Fibroblast of upper back skin (primary cell): Measurements from ENCODE around the gene PCGF5.
"Not testable (repeated sequence)": the region's sequence is repeated elsewhere in the genome, so short reads cannot be mapped to it uniquely, and the experiment has no call there.

Experiments
- DNase-seq: peaks from one replicate; pipeline ENCODE4 v3.0.0-alpha.2; 2013

PCGF5 gene

GRCh38 chr10:91220194-91220953 is at the start of gene PCGF5:
Gene PCGF5 (plus strand): TSS chr10:91220663. CDS start chr10:91222872, 2,209 bp downstream.
- DNase-seq: peak; percentile 79

DNA sequence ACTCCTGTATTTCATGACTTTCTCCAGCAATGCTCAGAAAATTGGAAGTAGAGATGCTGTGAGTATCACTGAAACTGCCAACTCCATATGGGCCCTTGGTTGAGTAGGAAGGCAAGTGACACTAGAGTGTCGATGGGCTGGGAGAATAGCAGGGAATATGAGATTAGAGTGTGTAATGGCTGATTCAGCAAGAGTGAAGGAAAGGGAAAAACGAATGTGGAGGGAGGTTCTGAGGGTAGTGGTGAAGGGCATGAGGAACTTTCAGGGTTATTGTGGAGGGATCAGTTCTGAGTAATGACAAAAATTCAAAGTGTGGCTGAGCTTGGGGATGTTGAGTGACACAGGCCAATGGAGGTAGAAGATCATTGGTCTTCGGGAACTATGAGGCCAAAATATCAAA is 49.0 kb upstream of the PCGF5 start:
- DNase-seq: no peak

- DNase-seq: no peak
Observed at GRCh38 chr10:91172348-91172747, 48.1 kb upstream of the PCGF5 start.

GRCh38 chr10:91185239-91185875 is 35.1 kb upstream of the PCGF5 start:
- peak; percentile 77 for DNase-seq

- DNase-seq: no peak
Observed at GRCh38 chr10:91187156-91187555, 33.3 kb upstream of the PCGF5 start.

GRCh38 chr10:91188010-91188409 is 32.5 kb upstream of the PCGF5 start:
- DNase-seq: not testable (repeated sequence)

DNA sequence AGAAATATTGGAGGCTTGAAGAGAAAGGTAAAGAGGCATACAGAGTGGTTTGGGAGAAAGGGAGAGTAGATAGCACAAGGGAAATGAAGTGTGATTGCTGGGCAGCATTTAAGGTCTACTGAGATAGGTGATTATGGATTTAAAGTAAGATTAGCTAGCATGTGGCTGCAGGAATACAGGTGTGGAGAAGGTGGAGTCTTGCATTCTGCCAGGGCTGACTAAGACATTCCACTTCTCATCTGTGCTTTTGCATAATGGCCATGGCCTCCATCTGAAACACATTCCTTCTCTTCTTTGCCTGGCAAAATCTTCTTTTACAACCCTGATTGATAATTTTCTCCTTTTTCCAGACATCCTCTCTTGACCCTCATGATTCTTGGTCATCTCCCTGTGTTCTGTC is 31.6 kb upstream of the PCGF5 start:
- no peak for DNase-seq

- peak; percentile 80 for DNase-seq
Observed at GRCh38 chr10:91190388-91190870, 30.0 kb upstream of the PCGF5 start.

DNA sequence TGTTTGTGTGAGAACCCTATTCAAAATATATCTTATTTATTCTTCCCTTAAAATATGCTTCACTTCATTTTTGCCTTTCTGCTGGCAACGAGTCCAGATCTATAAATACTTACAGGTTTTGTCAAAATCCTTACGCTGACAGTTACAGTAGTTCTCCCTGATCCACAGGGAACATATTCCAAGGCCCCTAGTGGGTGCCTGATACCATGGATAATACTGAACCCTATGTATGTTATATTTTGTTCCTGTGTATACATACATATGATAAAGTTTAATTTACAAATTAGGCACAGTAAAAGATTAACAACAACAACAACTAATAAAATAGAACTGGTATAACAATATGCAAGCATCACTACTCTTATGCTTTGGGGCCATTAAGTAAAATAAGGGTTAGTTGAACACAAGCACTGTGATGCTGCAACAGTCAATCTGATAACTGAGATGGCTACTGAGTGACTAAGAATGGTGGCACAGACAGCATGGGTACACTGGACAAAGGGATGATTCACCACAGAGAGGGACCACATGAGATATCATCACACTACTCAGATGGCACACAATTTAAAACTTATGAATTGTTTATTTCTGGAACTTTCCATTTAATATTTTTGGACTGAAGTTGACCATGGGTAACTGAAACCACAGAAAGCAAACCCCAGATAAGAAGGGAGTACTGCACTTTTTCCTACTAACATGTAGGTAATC is 29.4 kb upstream of the PCGF5 start:
- peak; percentile 14 for DNase-seq

DNA sequence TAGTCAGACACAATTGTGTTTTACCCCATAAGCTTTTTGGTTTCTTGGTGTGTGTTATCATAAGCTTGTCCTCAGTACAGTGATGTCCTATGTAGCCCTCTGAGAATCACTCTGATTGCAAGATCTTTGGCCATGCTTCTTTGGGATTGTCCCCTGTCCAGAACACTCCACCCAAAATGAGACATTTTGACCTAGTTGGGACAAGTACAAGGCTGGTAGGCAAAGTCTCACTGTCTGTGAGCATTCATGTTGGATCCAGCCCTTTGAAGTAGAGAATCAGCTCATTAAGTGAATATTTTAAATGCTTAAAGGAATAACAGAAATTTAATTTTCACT is 28.9 kb upstream of the PCGF5 start:
- DNase-seq: no peak

DNA sequence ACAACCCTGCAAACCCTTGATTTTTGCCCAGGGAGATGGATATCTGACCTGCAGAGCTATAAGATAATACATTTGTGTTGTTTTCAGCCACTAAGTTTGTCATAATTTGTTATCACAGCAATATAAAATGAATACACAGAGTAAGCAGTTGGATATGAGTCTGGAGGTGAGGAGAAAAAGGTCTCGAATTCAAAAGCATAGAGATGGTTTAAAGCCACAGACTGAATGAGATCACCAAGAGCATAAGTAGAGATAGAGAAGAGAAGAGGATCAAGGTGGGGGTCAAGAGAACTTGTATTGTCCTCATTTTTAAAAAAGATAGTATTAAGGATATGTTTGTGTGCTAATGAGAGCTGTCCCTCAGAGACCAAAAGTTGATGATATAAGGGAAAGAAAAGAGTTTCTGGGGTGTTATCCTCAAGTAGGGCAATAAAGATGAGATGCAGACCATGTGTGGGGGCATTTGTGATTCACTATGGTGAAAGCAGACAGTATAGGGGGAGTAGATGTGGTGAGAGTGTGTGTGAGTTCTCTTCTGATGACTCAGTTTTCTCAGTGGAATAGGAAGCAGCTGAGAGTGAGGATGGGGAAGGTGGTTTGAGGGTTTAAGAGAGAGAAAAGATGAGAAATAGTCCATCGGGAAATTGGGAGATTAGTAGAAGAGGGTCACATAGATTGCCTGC is 25.8 kb upstream of the PCGF5 start:
- peak; percentile 88 for DNase-seq

GRCh38 chr10:91196268-91197048 is 24.0 kb upstream of the PCGF5 start:
- DNase-seq: no peak

- peak; percentile 52 for DNase-seq
Observed at GRCh38 chr10:91197127-91197526, 23.3 kb upstream of the PCGF5 start.

DNA sequence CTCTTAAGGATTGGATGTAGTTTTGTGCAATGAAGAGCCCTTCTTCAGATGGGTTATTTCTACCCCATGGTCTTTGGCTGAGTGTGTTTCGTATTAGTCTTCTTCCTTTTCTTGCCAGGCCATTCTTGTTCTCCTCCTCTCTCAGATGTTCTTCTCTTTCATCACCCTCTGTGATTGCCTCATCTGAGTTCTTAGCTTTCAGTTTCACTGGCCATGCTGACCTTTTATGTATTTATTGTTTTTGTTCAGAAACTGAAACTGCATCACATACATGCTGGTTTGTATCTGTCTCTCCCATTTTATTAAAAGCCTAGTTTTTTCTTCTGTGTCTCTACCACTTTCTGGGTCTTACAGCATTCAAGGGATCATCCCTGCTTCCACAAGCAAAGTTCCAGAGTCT is 21.7 kb upstream of the PCGF5 start:
- peak; percentile 83 for DNase-seq

- no peak for DNase-seq
Observed at GRCh38 chr10:91200314-91201212, 19.9 kb upstream of the PCGF5 start.

GRCh38 chr10:91201213-91201996 is 19.1 kb upstream of the PCGF5 start:
- DNase-seq: peak; percentile 35

DNA sequence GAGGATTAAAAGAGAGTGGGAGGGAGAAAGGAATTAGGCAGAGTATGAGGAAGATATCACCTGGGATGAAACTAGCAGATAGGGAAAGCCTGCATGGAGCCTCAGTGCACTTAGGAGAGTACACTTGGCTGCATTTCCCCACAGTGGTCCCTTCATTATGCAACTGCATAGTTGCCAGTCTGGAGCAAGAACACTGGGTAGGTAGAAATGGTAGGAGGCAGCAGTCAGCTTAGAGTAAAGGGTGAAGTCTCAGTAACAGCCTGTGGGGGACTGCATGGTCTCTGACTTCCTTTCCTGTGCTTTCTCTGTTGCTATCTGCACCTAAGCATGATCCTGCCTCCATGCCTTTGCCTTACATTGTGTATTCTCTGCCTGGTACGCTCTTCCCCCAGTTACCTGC is 14.0 kb upstream of the PCGF5 start:
- DNase-seq: no peak

- DNase-seq: no peak
Observed at GRCh38 chr10:91206837-91207474, 13.5 kb upstream of the PCGF5 start.

DNA sequence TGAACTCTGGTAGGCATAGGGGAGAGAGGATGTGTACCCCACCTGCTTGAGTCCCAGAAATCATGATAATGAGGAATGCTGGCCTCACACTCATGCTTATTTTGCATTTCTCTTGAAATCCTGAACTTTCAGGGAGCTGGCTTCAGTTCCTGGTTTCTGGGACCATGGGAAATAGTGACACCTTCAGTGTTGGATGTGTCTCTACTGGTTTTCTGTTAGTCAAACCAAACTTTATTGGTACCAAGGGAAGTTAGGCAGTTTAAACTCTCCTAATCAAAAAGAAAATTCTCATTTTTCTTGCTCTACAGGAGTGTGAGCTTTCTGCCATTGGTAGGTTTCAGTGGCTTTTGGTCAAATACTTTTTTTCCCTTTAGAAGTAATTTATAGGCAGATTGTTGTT is 11.8 kb upstream of the PCGF5 start:
- no peak for DNase-seq

GRCh38 chr10:91210014-91210413 is 10.4 kb upstream of the PCGF5 start:
- no peak for DNase-seq
